Adrenal gland (tissue), 5 donors: ENCODE results near the gene KLHL36.

ENCODE experiments used
- CTCF ChIP-seq, 6 experiments: fragments of 450-650 bp in 4 of 6; fragments of 200-600 bp in 2 of 6; sonication (generic) in 1 of 6; IDR thresholded peaks; 1 replicate in 5 of 6; 2 replicates in 1 of 6; pipeline versions ENCODE4 v1.5.1 to v1.8.0; 2016 to 2021; ENCODE audit warnings: antibody characterized with exemption in 6 of 6, mild to moderate bottlenecking in 2 of 6, moderate library complexity in 1 of 6
- POLR2A ChIP-seq, 2 donors: fragments of 450-650 bp; IDR thresholded peaks; one replicate each; pipeline ENCODE4 v1.6.1; 2017; ENCODE audit warnings: antibody characterized with exemption in 2 of 2, mild to moderate bottlenecking in 2 of 2, moderate library complexity in 1 of 2
- donor health status: DM: no; HTN: no; CAD: no.

- TF ChIP-seq CTCF (IDR thresholded peaks at IDR 0.05): no peak
- TF ChIP-seq POLR2A (IDR thresholded peaks at IDR 0.05): no peak
These were observed 38.5 kb downstream of the KLHL36 start for GRCh38 chr16:84686707-84687298.
